Panc1 (cell line): ENCODE data around the gene EXOC6B. TPM values are rescaled to one million over a fixed set of nuclear protein-coding genes. Genes with fewer than 3 reads are reported as not detected.

Experiments
- ATAC-seq: fragments of 200-7000 bp; cut with Tn5 transposase; 2 replicates; pipeline ENCODE4 v1.9.1; 2020; ENCODE audit warnings: mild to moderate bottlenecking, moderate library complexity
- BruUV-seq: library from RNA; stranded (reverse); fragments of 400-500 nt; replicated peaks from 2 replicates; lab custom pipeline; 2021; lab: Mats Ljungman, UMichigan
- CTCF ChIA-PET: fragments of 300-600 bp; sonication (Branson Sonifier 250); formaldehyde crosslinking; loops from one replicate; lab custom pipeline; 2022; ENCODE audit warnings: antibody characterized with exemption; lab: Charles Lee
- POLR2A ChIA-PET: fragments of 300-600 bp; sonication (Branson Sonifier 250); formaldehyde crosslinking; loops from one replicate; lab custom pipeline; 2022; ENCODE audit warnings: antibody characterized with exemption; lab: Charles Lee
- DNase-seq: peaks from one replicate; pipeline ENCODE4 v3.0.0-alpha.2; 2010; ENCODE audit warnings: low read depth, low spot score
- H3K27ac ChIP-seq: 2 replicates; pipeline ENCODE4 v1.5.1; 2011; ENCODE audit warnings: mild to moderate bottlenecking, low read length, inconsistent platforms
- H3K27me3 ChIP-seq: fragments of 200-500 bp; sonication (Bioruptor generic); 2 replicates; pipeline ENCODE4 v1.6.0; 2014; ENCODE audit warnings: low read length, inconsistent platforms; ENCODE audit not compliant: control insufficient read depth, insufficient read depth
- H3K36me3 ChIP-seq: fragments of 200-500 bp; sonication (Bioruptor generic); 2 replicates; pipeline ENCODE4 v1.5.1; 2014; ENCODE audit warnings: inconsistent platforms, mild to moderate bottlenecking, low read length, moderate library complexity; ENCODE audit not compliant: control insufficient read depth, insufficient read depth
- H3K4me1 ChIP-seq: 2 replicates; pipeline ENCODE4 v1.5.1; 2011; ENCODE audit warnings: inconsistent platforms, mild to moderate bottlenecking, low read length, moderate library complexity; ENCODE audit not compliant: control insufficient read depth, insufficient read depth
- H3K4me3 ChIP-seq, 2 experiments: 2 replicates each; pipeline ENCODE4 v1.5.1; 2011 to 2012; ENCODE audit warnings: low read depth in 2 of 2, low read length in 2 of 2, mild to moderate bottlenecking in 2 of 2, inconsistent platforms in 1 of 2, moderate library complexity in 1 of 2
- H3K9me3 ChIP-seq: fragments of 200-500 bp; sonication (Bioruptor generic); 2 replicates; pipeline ENCODE4 v1.5.1; 2014; ENCODE audit warnings: low read depth, mild to moderate bottlenecking, inconsistent platforms, low read length, moderate library complexity; ENCODE audit not compliant: control insufficient read depth, insufficient read depth
- POLR2AphosphoS5 ChIP-seq: IDR thresholded peaks from 2 replicates; pipeline ENCODE4 v1.6.1; 2012; ENCODE audit warnings: mild to moderate bottlenecking, low read depth, low read length, moderate library complexity
- SIN3A ChIP-seq: IDR thresholded peaks from 2 replicates; pipeline ENCODE4 v1.6.1; 2012; ENCODE audit warnings: low read depth, mild to moderate bottlenecking, low read length, moderate library complexity, borderline replicate concordance; ENCODE audit not compliant: insufficient read depth
- TCF7L2 ChIP-seq: IDR thresholded peaks from 2 replicates; pipeline ENCODE4 v1.6.1; 2011; ENCODE audit warnings: mild to moderate bottlenecking, low read depth, low read length, inconsistent platforms
- in situ Hi-C: cut with HindIII; loops from 2 replicates; pipeline ENCODE4 v1.10.0; 2016; ENCODE audit warnings: low sequenced_read_pairs, low pct_unique_long_range_greater_than_20kb
- intact Hi-C: fragments of 100-400 bp; cut with micrococcal nuclease; formaldehyde crosslinking; loops from one replicate; pipeline ENCODE4 v1.10.0; 2022; ENCODE audit not compliant: unreplicated experiment
- total RNA-seq: library from RNA; stranded (reverse); gene quantifications from one replicate; pipeline ENCODE4 v1.2.1, GENCODE V29; 2021; ENCODE audit not compliant: unreplicated experiment
- TF ChIP-seq, protein P1 (sequence below), 2 experiments: IDR thresholded peaks; 2 replicates each; pipeline ENCODE4 v1.6.1; 2011 to 2012; ENCODE audit warnings: low read depth in 2 of 2, control low read depth in 1 of 2, low read length in 1 of 2, mild to moderate bottlenecking in 1 of 2, moderate library complexity in 1 of 2; ENCODE audit not compliant: insufficient read depth in 1 of 2
- TF ChIP-seq, protein P2 (sequence below): fragments of 450-650 bp; IDR thresholded peaks from 2 replicates; pipeline ENCODE4 v1.5.1; 2017; ENCODE audit warnings: mild to moderate bottlenecking

The EXOC6B gene
- total RNA-seq, 1 experiment from 2014 or later = 23.2 TPM

DNA sequence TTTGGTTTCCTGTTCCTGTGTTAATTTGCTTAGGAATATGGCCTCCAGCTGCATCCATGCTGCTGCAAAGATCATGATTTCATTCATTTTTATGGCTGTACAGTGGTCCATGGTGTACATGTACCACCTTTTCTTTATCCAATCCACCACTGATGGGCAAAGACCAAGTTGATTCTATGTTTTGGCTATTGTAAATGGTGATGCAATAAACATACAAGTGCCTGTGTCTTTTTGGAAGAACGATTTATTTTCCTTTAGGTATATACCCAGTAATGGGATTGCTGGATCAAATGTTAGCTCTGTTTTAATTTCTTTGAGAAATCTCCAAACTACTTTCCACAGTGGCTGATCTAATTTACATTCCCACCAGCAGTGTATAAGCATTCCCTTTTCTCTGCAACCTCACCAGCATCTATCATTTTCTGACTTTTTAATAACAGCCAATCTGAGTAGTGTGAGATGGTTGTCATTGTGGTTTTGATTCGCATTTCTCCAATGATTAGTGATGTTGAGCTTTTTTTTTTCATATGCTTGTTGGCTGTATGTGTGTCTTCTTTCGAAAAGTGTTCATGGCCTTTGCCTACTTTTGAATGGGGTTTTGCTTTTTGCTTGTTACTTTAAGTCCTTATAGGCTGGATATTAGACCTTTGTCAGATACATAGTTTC lies 19.4 kb downstream of the EXOC6B start:
- Histone ChIP-seq H3K4me1 (no peaks in the 10 kb centered on the region; the same call in 1 of the 2 replicates), H3K27ac (no peak overlapping the region), H3K4me3 (no peak overlapping the region), H3K36me3 (no peaks in the 10 kb centered on the region), H3K9me3 (peaks cover 12% of the 10 kb centered on the region; the same call in 1 of the 2 replicates), H3K27me3 (no peaks in the 10 kb centered on the region)
- in situ Hi-C loops (no loop called here), intact Hi-C loops (no loop called here)
- POLR2A ChIA-PET = no interaction called here
- BruUV-seq = TSS peak; percentile 32
- ATAC-seq (no peak), DNase-seq (no peak)
- CTCF ChIA-PET = no interaction called here
- TF ChIP-seq SIN3A (no peak), TCF7L2 (no peak), POLR2AphosphoS5 (no peak)
- TF ChIP-seq, protein P1, sequence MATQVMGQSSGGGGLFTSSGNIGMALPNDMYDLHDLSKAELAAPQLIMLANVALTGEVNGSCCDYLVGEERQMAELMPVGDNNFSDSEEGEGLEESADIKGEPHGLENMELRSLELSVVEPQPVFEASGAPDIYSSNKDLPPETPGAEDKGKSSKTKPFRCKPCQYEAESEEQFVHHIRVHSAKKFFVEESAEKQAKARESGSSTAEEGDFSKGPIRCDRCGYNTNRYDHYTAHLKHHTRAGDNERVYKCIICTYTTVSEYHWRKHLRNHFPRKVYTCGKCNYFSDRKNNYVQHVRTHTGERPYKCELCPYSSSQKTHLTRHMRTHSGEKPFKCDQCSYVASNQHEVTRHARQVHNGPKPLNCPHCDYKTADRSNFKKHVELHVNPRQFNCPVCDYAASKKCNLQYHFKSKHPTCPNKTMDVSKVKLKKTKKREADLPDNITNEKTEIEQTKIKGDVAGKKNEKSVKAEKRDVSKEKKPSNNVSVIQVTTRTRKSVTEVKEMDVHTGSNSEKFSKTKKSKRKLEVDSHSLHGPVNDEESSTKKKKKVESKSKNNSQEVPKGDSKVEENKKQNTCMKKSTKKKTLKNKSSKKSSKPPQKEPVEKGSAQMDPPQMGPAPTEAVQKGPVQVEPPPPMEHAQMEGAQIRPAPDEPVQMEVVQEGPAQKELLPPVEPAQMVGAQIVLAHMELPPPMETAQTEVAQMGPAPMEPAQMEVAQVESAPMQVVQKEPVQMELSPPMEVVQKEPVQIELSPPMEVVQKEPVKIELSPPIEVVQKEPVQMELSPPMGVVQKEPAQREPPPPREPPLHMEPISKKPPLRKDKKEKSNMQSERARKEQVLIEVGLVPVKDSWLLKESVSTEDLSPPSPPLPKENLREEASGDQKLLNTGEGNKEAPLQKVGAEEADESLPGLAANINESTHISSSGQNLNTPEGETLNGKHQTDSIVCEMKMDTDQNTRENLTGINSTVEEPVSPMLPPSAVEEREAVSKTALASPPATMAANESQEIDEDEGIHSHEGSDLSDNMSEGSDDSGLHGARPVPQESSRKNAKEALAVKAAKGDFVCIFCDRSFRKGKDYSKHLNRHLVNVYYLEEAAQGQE (IDR thresholded peaks at IDR 0.05; ENCODE audit: insufficient read depth in 1 of 2, low read depth in 2 of 2, low read length in 1 of 2) = no peak
- TF ChIP-seq, protein P2, sequence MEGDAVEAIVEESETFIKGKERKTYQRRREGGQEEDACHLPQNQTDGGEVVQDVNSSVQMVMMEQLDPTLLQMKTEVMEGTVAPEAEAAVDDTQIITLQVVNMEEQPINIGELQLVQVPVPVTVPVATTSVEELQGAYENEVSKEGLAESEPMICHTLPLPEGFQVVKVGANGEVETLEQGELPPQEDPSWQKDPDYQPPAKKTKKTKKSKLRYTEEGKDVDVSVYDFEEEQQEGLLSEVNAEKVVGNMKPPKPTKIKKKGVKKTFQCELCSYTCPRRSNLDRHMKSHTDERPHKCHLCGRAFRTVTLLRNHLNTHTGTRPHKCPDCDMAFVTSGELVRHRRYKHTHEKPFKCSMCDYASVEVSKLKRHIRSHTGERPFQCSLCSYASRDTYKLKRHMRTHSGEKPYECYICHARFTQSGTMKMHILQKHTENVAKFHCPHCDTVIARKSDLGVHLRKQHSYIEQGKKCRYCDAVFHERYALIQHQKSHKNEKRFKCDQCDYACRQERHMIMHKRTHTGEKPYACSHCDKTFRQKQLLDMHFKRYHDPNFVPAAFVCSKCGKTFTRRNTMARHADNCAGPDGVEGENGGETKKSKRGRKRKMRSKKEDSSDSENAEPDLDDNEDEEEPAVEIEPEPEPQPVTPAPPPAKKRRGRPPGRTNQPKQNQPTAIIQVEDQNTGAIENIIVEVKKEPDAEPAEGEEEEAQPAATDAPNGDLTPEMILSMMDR = no peak

DNA sequence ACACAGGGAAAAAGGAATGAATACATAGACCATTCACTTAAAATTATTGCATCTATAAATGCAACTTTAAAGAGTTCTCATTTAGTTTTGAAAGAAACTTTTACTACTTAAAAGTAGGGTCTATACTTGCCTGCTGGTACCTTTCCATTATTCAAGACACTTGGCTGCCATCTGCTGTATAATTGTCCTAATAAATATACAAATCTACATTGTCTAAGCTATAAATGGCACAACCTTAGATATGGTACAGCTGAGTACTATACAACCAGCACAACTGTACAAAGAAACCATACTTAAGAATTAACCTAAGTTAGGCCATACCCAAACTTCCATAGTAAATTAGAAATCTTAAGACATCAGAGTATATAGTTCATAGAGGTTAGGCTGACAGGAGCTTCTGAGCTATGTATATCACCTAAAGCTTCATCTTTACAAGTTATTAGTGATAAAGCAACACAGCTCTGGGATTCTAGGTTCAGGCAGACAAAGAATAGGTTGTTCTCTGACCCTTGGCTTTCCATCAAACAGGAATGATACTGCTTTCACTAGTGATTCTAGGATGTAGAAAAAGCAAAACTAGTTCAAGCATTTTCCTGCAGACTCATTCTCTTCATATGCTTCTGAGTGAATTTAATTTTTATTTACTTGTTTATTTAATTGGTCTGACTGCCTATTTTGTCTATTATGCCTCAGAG lies 22.1 kb downstream of the EXOC6B start:
- POLR2A ChIA-PET = no interaction called here

More for the DNA sequence above, 22.1 kb downstream of the EXOC6B start:
- Histone ChIP-seq H3K9me3 (0 out of 2 replicates have a peak, but pooled peaks cover under 1% of the 10 kb centered on the region), H3K27me3 (no peaks in the 10 kb centered on the region), H3K4me3 (no peak overlapping the region), H3K27ac (no peak overlapping the region), H3K36me3 (no peaks in the 10 kb centered on the region), H3K4me1 (peaks cover 2% of the 10 kb centered on the region; the same call in 1 of the 2 replicates)
- TF ChIP-seq, protein P2 = no peak
- no peak for TF ChIP-seq TCF7L2
- no peak for TF ChIP-seq SIN3A
- TF ChIP-seq POLR2AphosphoS5 = no peak
- TF ChIP-seq, protein P1 (IDR thresholded peaks at IDR 0.05; ENCODE audit: insufficient read depth in 1 of 2, low read depth in 2 of 2, low read length in 1 of 2) = no peak
- ATAC-seq (no peak), DNase-seq (no peak)
- no TSS peak for BruUV-seq
- intact Hi-C loops (loop anchor here (2.0 kb wide), 1 partner anchor 45 kb away; no protein-coding TSS in a partner anchor), in situ Hi-C loops (no loop called here)
- CTCF ChIA-PET = no interaction called here
